Measurements from ENCODE around the gene OR9I1. TPM values are rescaled to one million over a fixed set of nuclear protein-coding genes. Genes with fewer than 3 reads are reported as not detected.

Gene OR9I1
- polyA plus RNA-seq (2011; rRNA removed) (not detected in 2 replicates), polyA minus RNA-seq (2011; rRNA and poly(A)+ RNA removed) (not detected in 2 replicates)

- ChIA-PET CTCF (interaction anchor here (0.6 kb wide), 1 partner anchor 101 kb away, joined by 3 read pairs; no protein-coding TSS in a partner anchor), POLR2A (no interaction called here)
- H3K36me3 ChIP-seq (ENCODE audit: control insufficient read depth, insufficient read depth, low read length) = no peaks in the 10 kb centered on the region
- TF ChIP-seq CTCF (IDR thresholded peaks at IDR 0.05; ENCODE audit: insufficient read depth, low read depth, low read length) = no peak
- no peaks in the 10 kb centered on the region for H3K27me3 ChIP-seq (ENCODE audit: control insufficient read depth, insufficient read depth, low read length)
- DNase-seq (ENCODE audit: low read depth) = no peak
- H3K4me3 ChIP-seq (ENCODE audit: low read depth, low read length) = no peak within 1 kb of the TSS
Measured at GRCh38 chr11:58125469-58125868, at the start of gene OR9I1. OR9I1 (minus strand) TSS chr11:58125530; CDS start chr11:58119444, 6,086 bp downstream.

GRCh38 chr11:58165504-58166106 lies 40.3 kb upstream of the OR9I1 start:
- H3K36me3 ChIP-seq (ENCODE audit: control insufficient read depth, insufficient read depth, low read length) = no peaks in the 10 kb centered on the region
- no peaks in the 10 kb centered on the region for H3K27me3 ChIP-seq (ENCODE audit: control insufficient read depth, insufficient read depth, low read length)
- POLR2A ChIA-PET = no interaction called here
- CTCF ChIA-PET = no interaction called here
- no peak overlapping the region for H3K4me3 ChIP-seq (ENCODE audit: low read depth, low read length)
- DNase-seq (ENCODE audit: low read depth) = no peak
- no peak for TF ChIP-seq CTCF (IDR thresholded peaks at IDR 0.05; ENCODE audit: insufficient read depth, low read depth, low read length)

GRCh38 chr11:58164990-58165389 lies 39.7 kb upstream of the OR9I1 start:
- DNase-seq (ENCODE audit: low read depth) = no peak
- TF ChIP-seq CTCF (IDR thresholded peaks at IDR 0.05; ENCODE audit: insufficient read depth, low read depth, low read length) = no peak
- H3K4me3 ChIP-seq (ENCODE audit: low read depth, low read length) = no peak overlapping the region
- POLR2A ChIA-PET = no interaction called here
- CTCF ChIA-PET = no interaction called here
- H3K27me3 ChIP-seq (ENCODE audit: control insufficient read depth, insufficient read depth, low read length) = no peaks in the 10 kb centered on the region
- no peaks in the 10 kb centered on the region for H3K36me3 ChIP-seq (ENCODE audit: control insufficient read depth, insufficient read depth, low read length)

- Histone ChIP-seq H3K4me3 (ENCODE audit: low read depth, low read length) (no peak overlapping the region), H3K36me3 (ENCODE audit: control insufficient read depth, insufficient read depth, low read length) (no peaks in the 10 kb centered on the region), H3K27me3 (ENCODE audit: control insufficient read depth, insufficient read depth, low read length) (no peaks in the 10 kb centered on the region)
- POLR2A ChIA-PET = no interaction called here
- CTCF ChIA-PET = no interaction called here
- no peak for TF ChIP-seq CTCF (IDR thresholded peaks at IDR 0.05; ENCODE audit: insufficient read depth, low read depth, low read length)
- DNase-seq (ENCODE audit: low read depth) = no peak
Measured at GRCh38 chr11:58164389-58164788, 39.1 kb upstream of the OR9I1 start.

GRCh38 chr11:58152781-58153180 lies 27.5 kb upstream of the OR9I1 start:
- CTCF ChIA-PET = interaction anchor here (0.6 kb wide), 1 partner anchor 181 kb away, joined by 5 read pairs; no protein-coding TSS in a partner anchor
- DNase-seq (ENCODE audit: low read depth) = no peak
- H3K36me3 ChIP-seq (ENCODE audit: control insufficient read depth, insufficient read depth, low read length) = no peaks in the 10 kb centered on the region
- POLR2A ChIA-PET = no interaction called here
- H3K4me3 ChIP-seq (ENCODE audit: low read depth, low read length) = no peak overlapping the region
- no peak for TF ChIP-seq CTCF (IDR thresholded peaks at IDR 0.05; ENCODE audit: insufficient read depth, low read depth, low read length)
- H3K27me3 ChIP-seq (ENCODE audit: control insufficient read depth, insufficient read depth, low read length) = no peaks in the 10 kb centered on the region

All from BJ (cell line).